Stimulated activated CD8-positive, alpha-beta memory T cell treated with anti-CD3 and anti-CD28 coated beads, Interleukin-2, amount 100 ng/mL, for 1 hour (primary cell): Measurements from ENCODE around the gene SUPT3H.
"Not testable (repeated sequence)": the region's sequence is repeated elsewhere in the genome, so short reads cannot be mapped to it uniquely, and the experiment has no call there.

Source experiments
- DNase-seq, 2 donors: peaks; one replicate each; pipeline ENCODE4 v3.0.0-alpha.2; 2020; ENCODE audit warnings: low read depth in 2 of 2

The SUPT3H gene

DNA sequence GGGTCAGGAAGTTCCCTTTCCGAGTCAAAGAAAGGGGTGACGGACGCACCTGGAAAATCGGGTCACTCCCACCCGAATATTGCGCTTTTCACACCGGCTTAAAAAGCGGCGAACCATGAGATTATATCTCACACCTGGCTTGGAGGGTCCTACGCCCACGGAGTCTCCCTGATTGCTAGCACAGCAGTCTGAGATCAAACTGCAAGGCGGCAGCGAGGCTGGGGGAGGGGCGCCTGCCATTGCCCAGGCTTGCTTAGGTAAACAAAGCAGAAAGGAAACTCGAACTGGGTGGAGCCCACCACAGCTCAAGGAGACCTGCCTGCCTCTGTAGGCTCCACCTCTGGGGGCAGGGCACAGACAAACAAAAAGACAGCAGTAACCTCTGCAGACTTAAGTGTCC is 315.1 kb downstream of the SUPT3H start:
- not testable (repeated sequence) for DNase-seq

- no peak for DNase-seq
Measured at GRCh38 chr6:45057711-45058110, 320.0 kb downstream of the SUPT3H start.

DNA sequence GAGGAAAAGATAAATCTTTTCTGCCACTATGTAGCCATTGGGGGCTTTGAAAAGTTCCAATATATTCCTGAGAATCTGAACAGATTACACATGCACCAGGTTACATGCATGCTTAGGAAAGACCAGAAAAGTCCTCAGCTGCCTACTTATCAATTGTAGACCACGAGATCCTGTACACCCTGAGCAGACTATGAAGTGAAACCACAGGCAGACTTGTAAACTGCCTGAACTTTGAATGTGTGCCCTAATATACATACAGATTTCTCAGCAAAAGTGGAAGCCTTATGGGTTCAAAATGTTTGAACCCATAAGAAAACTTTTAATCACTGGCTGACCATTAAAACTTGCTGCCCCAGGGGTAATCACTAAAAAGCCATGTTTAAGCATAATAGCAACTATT is 323.1 kb downstream of the SUPT3H start:
- no peak for DNase-seq

DNA sequence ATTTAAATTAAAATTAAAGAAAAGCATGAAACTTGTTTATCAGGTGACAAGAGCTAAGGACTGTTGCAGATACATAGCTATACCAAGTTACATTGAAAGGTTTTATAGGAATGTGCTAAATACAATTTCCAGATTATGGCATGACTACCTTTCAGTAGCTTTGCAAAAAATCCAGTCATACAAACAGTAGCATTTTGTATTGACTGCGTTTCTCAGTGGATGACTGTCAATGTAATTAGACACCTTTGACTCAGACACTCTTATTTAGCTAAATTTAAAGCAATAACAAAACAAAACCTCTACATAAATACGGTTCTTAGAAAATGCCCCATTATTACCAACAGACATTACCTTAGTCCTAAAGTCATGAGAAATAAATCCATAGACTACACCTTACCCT is 325.4 kb downstream of the SUPT3H start:
- DNase-seq, result no peak

GRCh38 chr6:45049188-45049843 is 328.4 kb downstream of the SUPT3H start:
- DNase-seq, result no peak

GRCh38 chr6:45047573-45047972 is 330.2 kb downstream of the SUPT3H start:
- no peak for DNase-seq

DNA sequence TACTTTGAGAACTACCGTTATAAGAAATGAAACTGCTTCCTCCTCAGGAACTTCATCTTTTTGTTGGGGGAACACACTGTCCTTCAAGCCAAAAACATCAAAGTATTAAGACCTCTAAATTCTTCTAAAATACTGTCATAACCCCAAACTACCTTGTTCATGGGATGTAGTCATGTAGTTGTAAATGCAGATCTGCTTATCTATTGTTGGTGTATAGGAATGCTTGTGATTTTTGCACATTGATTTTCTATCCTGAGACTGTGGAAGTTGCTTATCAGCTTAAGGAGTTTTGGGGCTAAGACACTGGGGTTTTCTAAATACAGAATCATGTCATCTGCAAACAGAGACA is 332.5 kb downstream of the SUPT3H start:
- DNase-seq, result no peak

DNA sequence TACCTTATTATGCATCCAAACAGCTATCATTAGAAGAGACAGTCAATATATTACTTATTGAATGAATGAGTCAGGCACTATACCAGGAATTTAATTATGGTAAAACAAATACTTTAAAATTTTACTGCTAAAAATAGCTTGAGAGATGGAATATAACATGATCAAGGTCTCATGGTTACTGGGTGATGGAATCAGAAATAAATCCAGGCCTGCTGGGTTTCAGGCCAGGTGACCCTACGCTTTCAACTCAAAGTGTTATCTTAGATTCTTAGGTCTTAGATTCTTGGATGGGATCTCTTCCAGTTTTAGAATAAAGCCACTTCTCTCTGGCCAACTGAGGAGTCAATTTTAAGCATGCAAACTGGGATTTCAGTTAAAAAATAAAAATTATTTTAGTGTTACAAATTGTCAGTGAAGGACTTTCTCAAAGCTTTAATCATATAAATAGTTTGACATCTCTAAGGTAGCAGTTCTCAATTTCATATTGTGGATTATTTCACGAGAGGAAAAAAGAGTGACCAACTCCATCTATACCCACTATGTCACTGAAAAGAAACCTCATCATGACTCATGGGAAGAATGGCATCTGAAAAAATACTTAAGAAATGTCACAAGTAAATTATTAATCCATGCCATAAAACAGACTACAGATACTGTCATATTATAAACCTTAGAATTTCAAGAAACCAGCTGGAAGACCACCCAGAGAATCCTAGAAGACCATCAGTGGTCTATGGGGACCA is 333.1 kb downstream of the SUPT3H start:
- DNase-seq, result no peak

GRCh38 chr6:45044086-45044485 is 333.6 kb downstream of the SUPT3H start:
- no peak for DNase-seq

GRCh38 chr6:45042673-45043072 is 335.1 kb downstream of the SUPT3H start:
- DNase-seq, result not testable (repeated sequence)

DNA sequence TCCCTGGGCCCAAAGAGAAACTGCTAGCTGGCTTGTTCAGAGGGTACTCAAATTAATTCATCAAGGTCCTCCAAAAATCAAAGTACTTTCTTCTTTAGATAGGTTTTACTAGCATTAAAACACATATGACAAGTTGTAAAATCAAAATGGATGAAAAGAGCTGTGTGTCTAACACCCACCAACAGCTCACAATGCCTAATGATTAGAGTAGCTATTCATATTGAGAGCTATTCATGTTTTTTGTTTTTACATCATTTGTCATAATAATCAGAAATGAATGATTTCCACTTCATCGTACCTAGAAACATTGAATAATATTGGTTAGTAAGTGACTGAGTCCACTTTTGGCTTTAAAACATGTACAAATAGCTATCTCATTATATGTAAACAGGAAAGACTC is 339.5 kb downstream of the SUPT3H start:
- no peak for DNase-seq

- DNase-seq, result no peak
Measured at GRCh38 chr6:45036103-45036502, 341.6 kb downstream of the SUPT3H start.

GRCh38 chr6:45032426-45032825 is 345.3 kb downstream of the SUPT3H start:
- DNase-seq, result no peak

DNA sequence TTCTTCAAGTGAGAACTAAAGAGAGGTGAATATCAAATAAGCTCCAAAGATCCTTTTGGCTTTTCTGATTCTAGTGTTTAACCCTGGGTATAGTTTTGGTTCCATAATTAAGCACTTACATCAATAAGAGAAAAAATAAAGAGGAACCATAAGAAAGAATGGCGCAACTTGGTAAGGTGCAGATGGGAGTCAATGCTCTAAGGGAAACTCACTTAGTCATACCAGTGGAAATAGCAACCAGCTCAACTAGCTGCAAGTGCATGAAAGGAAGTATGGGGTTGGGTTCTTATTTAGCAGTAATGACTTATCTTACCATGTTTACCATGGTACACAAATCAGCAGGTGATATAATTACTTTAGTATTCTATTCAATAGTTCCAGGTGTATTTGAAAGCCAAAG is 346.1 kb downstream of the SUPT3H start:
- DNase-seq, result no peak

- no peak for DNase-seq
Measured at GRCh38 chr6:45027126-45027525, 350.6 kb downstream of the SUPT3H start.

- DNase-seq, result no peak
Measured at GRCh38 chr6:45026003-45026516, 351.7 kb downstream of the SUPT3H start.

GRCh38 chr6:45024610-45025009 is 353.1 kb downstream of the SUPT3H start:
- DNase-seq, result no peak

DNA sequence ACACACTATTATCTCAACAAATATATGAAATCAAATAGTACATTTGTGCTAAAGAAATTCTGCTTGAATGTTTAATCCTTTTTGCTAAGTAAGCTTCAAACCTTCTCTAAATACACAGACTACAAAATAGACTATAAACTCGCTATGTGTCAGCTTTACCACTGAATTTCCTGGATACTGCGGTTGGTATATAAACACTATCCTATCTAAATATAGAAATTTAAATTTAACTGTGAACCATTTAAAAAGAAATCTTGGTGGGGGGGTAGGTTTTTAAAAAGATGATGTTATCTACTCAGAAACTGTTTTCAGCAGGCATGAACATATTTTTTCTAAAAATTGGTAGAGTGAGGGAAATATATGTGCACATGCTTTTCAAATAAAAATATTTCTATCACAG is 356.1 kb downstream of the SUPT3H start:
- DNase-seq, result no peak

DNA sequence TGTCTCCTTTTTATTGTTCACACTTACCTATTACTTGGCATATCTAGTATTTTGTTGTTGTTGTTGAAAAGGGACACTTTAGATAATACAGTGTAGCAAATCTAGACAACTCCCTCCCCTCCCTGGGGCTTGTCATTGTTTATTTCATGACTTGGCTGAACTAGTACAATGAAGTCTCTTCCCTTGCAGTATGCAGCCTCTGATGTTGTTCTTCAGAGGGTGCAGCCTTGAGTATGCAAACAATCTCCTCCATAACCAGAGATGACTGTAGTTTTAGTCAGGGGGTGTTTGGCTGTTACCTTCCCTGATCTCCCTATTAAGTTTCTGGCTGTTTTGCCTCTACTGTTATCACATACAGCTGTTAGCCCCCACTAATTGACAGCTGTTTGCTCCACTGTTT is 365.0 kb downstream of the SUPT3H start:
- DNase-seq, result no peak

GRCh38 chr6:45009576-45009975 is 368.2 kb downstream of the SUPT3H start:
- no peak for DNase-seq

- no peak for DNase-seq
Measured at GRCh38 chr6:45006893-45007292, 370.8 kb downstream of the SUPT3H start.

DNA sequence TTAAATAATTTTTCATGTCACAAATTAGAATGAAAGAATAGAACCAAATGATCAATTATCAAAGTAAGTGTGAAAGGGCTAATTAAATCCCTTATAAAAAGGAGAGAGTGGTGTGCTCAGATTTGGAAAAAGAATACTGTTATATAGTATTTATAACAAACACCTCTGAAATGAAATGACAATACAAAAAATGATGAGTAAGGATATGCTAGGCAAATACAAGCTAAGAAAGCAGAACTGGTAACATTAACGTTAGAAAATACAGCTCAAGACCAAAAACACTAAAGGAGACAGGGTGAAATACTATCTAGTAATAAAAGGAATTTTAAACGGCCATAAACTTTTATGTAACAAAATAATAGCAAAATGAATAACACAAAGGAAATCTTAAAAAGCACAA is 373.8 kb downstream of the SUPT3H start:
- DNase-seq, result no peak

- no peak for DNase-seq
Measured at GRCh38 chr6:45003387-45003786, 374.3 kb downstream of the SUPT3H start.
